ENCODE data around the gene RETREG1.

DNA sequence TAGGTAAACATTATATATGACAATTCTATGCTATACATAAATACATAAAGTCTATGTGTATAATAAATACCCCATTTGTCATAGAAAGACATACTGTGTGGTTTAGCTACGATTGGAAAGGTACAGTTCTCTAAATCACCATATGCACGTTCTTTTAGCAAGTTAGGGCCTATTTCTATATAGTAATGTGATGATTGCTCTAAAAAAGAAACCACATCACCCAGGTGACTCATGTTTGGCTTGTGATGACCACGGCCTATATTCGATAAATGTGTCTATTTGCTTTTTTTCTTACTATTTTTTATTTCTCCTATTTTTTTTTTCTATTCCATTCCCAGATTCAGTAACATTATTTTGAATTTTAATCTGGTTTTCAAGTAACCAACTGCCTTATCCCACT lies 34.7 kb downstream of the RETREG1 start:
- TF ChIP-seq, protein P1, sequence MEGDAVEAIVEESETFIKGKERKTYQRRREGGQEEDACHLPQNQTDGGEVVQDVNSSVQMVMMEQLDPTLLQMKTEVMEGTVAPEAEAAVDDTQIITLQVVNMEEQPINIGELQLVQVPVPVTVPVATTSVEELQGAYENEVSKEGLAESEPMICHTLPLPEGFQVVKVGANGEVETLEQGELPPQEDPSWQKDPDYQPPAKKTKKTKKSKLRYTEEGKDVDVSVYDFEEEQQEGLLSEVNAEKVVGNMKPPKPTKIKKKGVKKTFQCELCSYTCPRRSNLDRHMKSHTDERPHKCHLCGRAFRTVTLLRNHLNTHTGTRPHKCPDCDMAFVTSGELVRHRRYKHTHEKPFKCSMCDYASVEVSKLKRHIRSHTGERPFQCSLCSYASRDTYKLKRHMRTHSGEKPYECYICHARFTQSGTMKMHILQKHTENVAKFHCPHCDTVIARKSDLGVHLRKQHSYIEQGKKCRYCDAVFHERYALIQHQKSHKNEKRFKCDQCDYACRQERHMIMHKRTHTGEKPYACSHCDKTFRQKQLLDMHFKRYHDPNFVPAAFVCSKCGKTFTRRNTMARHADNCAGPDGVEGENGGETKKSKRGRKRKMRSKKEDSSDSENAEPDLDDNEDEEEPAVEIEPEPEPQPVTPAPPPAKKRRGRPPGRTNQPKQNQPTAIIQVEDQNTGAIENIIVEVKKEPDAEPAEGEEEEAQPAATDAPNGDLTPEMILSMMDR (conservative IDR thresholded peaks at IDR 0.05; ENCODE audit: low read length) = no peak
- TF ChIP-seq EZH2phosphoT487 (IDR thresholded peaks at IDR 0.05; ENCODE audit: borderline replicate concordance) = no peak
